Measurements from ENCODE around the gene TRIM32.

The TRIM32 gene

DNA sequence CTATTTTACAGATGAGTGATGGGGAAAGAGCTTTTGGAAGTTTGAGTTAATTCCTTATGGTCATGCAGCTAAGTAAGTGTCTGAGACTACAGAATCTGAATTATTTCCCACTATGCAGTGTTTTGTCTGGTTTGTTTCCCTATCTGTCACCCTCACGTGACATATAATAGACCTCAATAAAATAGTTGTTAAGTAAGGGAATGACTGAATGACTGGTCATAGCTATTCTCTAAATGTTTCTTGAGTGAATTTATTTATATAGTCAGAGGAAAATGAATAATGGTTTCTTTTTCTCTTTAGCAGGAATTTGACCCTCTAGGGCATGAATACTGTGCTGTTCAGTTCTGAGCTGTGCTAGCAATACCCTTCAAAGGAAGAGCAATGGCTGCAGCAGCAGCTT is 10.3 kb downstream of the TRIM32 start:
- Histone ChIP-seq H3K9me3 (replicated peaks in 1 of 11) (peaks cover 0 to 36% (median 18%) of the 10 kb centered on the region in 11 experiments; a peak in 18 of 22 replicates), H3K4me2 (no peak overlapping the region), H3K4me3 (no peak overlapping the region)

DNA sequence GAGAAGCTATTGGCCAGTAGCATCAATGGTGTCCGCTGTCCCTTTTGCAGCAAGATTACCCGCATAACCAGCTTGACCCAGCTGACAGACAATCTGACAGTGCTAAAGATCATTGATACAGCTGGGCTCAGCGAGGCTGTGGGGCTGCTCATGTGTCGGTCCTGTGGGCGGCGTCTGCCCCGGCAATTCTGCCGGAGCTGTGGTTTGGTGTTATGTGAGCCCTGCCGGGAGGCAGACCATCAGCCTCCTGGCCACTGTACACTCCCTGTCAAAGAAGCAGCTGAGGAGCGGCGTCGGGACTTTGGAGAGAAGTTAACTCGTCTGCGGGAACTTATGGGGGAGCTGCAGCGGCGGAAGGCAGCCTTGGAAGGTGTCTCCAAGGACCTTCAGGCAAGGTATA is 10.8 kb downstream of the TRIM32 start:
- H3K27ac ChIP-seq = no peak overlapping the region
- H3K4me2 ChIP-seq = no peak overlapping the region
- peaks cover 44 to 90% (median 69%) of the 10 kb centered on the region in 11 experiments for H3K36me3 ChIP-seq
- no peak overlapping the region for H3K9ac ChIP-seq
- peaks cover 0 to 63% (median 22%) of the 10 kb centered on the region in 11 experiments; a peak in 14 of 22 replicates for H4K20me1 ChIP-seq
- H3K27me3 ChIP-seq = no peaks in the 10 kb centered on the region
- peaks cover 0 to 35% (median 11%) of the 10 kb centered on the region in 10 experiments; a peak in 10 of 20 replicates for H3K4me1 ChIP-seq
- H3K9me3 ChIP-seq (replicated peaks in 1 of 11) = peaks cover 0 to 41% (median 24%) of the 10 kb centered on the region in 11 experiments; a peak in 19 of 22 replicates
- TF ChIP-seq Cebpa-rat (IDR thresholded peaks at IDR 0.05) = no peak
- no peak overlapping the region for H3K4me3 ChIP-seq

More for the DNA sequence above, 10.3 kb downstream of the TRIM32 start:
- Histone ChIP-seq H3K4me1 (peaks cover 0 to 40% (median 11%) of the 10 kb centered on the region in 10 experiments; a peak in 10 of 20 replicates), H3K9ac (no peak overlapping the region), H3K36me3 (peaks cover 39 to 90% (median 63%) of the 10 kb centered on the region in 11 experiments), H4K20me1 (peaks cover 0 to 68% (median 26%) of the 10 kb centered on the region in 11 experiments; a peak in 14 of 22 replicates), H3K27ac (no peak overlapping the region), H3K27me3 (no peaks in the 10 kb centered on the region)
- TF ChIP-seq Cebpa-rat (IDR thresholded peaks at IDR 0.05) = no peak

DNA sequence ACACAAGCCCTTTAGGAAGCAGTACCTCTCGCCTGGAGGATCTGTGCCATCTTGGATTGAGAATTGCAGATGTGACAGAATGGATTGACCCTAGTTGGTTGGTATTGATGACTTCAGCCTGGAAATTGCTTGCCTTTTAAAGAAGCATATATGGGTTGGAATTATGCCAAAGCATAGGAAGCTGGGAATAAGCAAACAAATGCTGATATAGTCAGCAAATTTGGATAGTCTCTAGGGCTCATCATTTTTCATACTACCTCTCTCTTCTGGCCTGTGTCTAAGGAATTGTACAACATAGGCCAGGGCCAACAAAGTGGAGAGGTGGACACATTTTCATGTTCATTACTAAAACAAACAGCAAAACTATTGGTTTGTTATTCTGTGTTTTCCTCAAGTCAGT is 13.2 kb downstream of the TRIM32 start:
- Histone ChIP-seq H3K27ac (no peak overlapping the region), H3K27me3 (no peaks in the 10 kb centered on the region), H3K9ac (no peak overlapping the region), H3K4me3 (no peak overlapping the region), H4K20me1 (peaks cover 0 to 42% (median 11%) of the 10 kb centered on the region in 11 experiments; a peak in 14 of 22 replicates), H3K9me3 (replicated peaks in 1 of 11) (peaks cover 0 to 41% (median 24%) of the 10 kb centered on the region in 11 experiments; a peak in 19 of 22 replicates), H3K4me2 (no peak overlapping the region), H3K4me1 (peaks cover 0 to 13% (median 6%) of the 10 kb centered on the region in 10 experiments; a peak in 9 of 20 replicates), H3K36me3 (peaks cover 44 to 76% (median 62%) of the 10 kb centered on the region in 11 experiments)
- no peak for TF ChIP-seq Cebpa-rat (IDR thresholded peaks at IDR 0.05)

DNA sequence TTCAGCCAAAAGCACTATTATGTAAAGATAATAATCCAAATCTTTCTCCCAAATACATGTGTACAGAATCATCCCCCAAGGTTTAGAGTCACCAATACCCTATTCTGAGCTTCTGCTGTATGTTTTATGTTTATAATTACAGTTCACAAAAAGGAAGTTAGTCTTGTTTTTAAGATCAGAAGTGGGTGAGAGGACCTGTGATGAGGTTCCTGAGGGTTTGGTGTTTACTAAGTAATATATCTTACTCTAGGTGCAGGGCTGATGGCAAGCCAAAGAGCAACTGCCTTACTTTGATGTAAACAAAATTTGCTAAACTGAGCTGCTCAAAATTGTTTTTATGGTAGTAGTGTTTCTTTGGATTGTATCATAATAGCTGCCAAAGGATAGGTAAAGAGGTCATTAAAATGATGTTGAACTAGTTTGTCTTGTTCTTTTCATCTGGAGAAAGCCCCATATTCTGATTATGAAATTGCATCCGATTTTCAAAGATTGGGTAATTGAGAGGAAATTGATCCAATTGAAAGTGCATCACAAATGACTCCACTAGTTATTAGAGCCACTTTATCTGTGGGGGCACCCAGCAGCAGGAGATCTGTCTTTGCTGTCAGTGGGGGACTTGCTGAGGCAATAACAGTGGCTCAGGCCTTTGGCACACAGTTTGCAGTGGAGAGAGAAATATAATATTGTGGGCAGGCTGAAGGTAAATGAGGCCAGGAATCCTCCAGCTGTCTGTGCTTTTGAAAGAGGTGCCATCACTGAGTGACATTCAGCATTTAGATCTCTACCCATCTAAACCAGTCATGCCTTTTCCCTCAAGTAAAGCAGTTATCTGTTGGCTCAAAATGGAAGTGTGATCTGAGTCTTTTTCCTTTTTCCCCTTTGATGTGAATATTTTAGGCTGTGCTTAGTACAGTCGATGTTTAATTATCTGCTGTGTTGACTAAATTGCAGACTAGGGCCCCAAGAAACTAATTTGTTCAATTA is 14.1 kb downstream of the TRIM32 start:
- peaks cover 44 to 76% (median 61%) of the 10 kb centered on the region in 11 experiments for H3K36me3 ChIP-seq
- peaks cover 0 to 43% (median 9%) of the 10 kb centered on the region in 11 experiments; a peak in 14 of 22 replicates for H4K20me1 ChIP-seq
- no peak overlapping the region for H3K4me2 ChIP-seq
- H3K9me3 ChIP-seq (replicated peaks in 1 of 11) = peaks cover 0 to 41% (median 24%) of the 10 kb centered on the region in 11 experiments; a peak in 19 of 22 replicates
- peaks cover 0 to 4% (median 0%) of the 10 kb centered on the region in 10 experiments; a peak in 4 of 20 replicates for H3K4me1 ChIP-seq
- TF ChIP-seq Cebpa-rat (IDR thresholded peaks at IDR 0.05) = no peak
- H3K27ac ChIP-seq = no peak overlapping the region
- no peak overlapping the region for H3K4me3 ChIP-seq
- H3K9ac ChIP-seq = no peak overlapping the region
- no peaks in the 10 kb centered on the region for H3K27me3 ChIP-seq

DNA sequence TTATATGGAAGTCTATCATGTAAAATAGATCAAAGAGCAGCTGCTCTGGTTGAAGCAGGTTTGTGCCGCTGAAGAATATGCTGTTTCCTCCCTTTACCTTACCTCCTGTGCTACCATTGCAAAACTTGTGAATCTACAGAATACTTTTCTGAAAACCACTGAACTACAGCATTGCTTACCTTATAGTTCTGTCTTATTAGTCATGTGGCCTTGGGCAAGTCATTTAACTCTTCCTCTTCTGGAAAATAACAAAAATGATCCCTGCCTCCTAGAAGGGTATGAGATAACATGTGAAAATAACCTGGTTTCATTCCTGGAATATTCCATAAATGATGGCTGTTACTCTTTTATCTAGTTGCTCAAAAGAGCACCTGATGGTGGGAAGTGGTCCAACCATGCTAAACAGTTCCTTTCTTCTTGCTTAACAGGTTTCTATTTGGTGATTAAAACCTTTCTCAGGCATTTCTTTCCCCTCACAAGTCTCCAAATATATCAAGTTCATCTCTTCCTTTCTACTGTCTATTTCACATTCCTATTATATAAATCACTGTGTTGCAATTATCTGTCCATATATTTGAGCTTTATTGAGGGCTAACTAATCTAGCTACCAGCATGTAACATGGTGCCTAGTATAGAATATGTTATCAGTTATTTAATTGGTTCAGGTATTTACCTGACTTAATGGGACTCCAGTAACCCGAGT is 15.0 kb downstream of the TRIM32 start:
- no peak for TF ChIP-seq Cebpa-rat (IDR thresholded peaks at IDR 0.05)
- Histone ChIP-seq H3K4me3 (no peak overlapping the region), H3K27me3 (no peaks in the 10 kb centered on the region), H4K20me1 (peaks cover 0 to 36% (median 9%) of the 10 kb centered on the region in 11 experiments; a peak in 13 of 22 replicates), H3K4me1 (no peaks in the 10 kb centered on the region), H3K36me3 (peaks cover 44 to 72% (median 58%) of the 10 kb centered on the region in 11 experiments), H3K9ac (no peak overlapping the region), H3K27ac (no peak overlapping the region), H3K4me2 (no peak overlapping the region), H3K9me3 (replicated peaks in 1 of 11) (peaks cover 0 to 41% (median 24%) of the 10 kb centered on the region in 11 experiments; a peak in 19 of 22 replicates)

DNA sequence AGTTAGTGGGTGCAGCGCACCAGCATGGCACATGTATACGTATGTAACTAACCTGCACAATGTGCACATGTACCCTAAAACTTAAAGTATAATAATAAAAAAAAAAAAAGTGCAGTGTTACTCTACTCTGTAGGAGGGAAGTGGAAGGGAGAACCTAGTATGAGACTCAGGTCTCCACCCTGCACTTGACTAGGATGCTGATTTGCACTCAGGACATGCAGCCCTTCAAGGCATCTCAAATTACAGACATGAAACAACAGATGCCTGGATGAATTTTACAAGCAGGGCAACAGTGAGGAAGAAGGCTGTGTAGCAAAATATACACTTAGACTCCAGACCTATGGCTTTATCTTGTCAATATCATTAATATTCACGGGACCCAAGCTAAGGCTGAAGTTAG is 16.5 kb downstream of the TRIM32 start:
- Histone ChIP-seq H3K4me2 (no peak overlapping the region), H3K4me1 (no peaks in the 10 kb centered on the region), H3K4me3 (no peak overlapping the region), H4K20me1 (peaks cover 0 to 36% (median 4%) of the 10 kb centered on the region in 11 experiments; a peak in 8 of 22 replicates), H3K9me3 (replicated peaks in 1 of 11) (peaks cover 0 to 37% (median 24%) of the 10 kb centered on the region in 11 experiments; a peak in 19 of 22 replicates), H3K27ac (no peak overlapping the region), H3K9ac (no peak overlapping the region), H3K27me3 (no peaks in the 10 kb centered on the region), H3K36me3 (peaks cover 29 to 57% (median 42%) of the 10 kb centered on the region in 11 experiments)
- TF ChIP-seq Cebpa-rat (IDR thresholded peaks at IDR 0.05) = no peak

DNA sequence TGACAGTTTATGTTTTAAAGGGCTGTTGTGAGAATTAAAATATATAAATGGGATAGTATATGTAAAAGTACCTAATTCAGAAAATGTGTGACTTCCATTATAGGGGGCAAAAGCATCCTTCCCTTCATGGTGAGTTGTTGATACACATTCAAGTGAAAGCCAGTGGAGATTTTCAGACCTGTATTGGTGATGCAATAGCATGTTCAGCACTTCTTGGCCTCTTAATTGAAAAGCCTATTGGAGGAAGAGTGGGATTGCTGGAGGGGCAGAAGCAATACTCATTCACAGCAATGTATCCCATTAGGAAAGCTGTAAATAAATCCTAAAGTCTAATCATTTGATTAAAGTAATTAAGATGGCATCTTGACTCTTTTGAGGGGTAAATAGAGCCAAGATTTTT is 17.4 kb downstream of the TRIM32 start:
- no peaks in the 10 kb centered on the region for H3K4me1 ChIP-seq
- H3K4me2 ChIP-seq = no peak overlapping the region
- H3K9ac ChIP-seq = no peak overlapping the region
- peaks cover 0 to 30% (median 20%) of the 10 kb centered on the region in 11 experiments; a peak in 19 of 22 replicates for H3K9me3 ChIP-seq (replicated peaks in 1 of 11)
- TF ChIP-seq Cebpa-rat (IDR thresholded peaks at IDR 0.05) = no peak
- H3K4me3 ChIP-seq = no peak overlapping the region
- H4K20me1 ChIP-seq = peaks cover 0 to 36% (median under 1%) of the 10 kb centered on the region in 11 experiments; a peak in 6 of 22 replicates
- no peaks in the 10 kb centered on the region for H3K27me3 ChIP-seq
- no peak overlapping the region for H3K27ac ChIP-seq
- H3K36me3 ChIP-seq = peaks cover 20 to 48% (median 34%) of the 10 kb centered on the region in 11 experiments

DNA sequence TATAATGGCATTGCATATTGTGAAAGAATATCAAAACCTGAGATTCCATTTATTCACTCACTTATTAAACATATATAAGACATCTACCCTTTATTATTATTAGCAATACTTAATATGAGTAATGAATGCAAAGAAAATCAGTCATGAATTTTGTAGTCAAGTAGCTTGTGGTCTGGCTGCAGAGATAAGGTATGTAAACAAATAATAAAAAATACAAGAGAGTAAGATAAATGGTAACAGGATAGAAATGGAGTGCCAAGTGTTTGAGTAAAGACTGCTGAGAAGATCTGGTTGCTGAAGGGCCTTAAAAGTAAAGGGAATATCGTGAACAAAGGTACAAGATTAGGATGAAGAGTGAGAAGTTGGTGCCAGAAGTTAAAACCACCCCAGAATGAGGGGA is 18.4 kb downstream of the TRIM32 start:
- Histone ChIP-seq H4K20me1 (peaks cover 0 to 26% (median 0%) of the 10 kb centered on the region in 11 experiments; a peak in 4 of 22 replicates), H3K9me3 (replicated peaks in 1 of 11) (peaks cover 0 to 22% (median 14%) of the 10 kb centered on the region in 11 experiments; a peak in 16 of 22 replicates), H3K9ac (no peak overlapping the region), H3K27ac (no peak overlapping the region), H3K36me3 (peaks cover 10 to 38% (median 23%) of the 10 kb centered on the region in 11 experiments; a peak in 21 of 22 replicates), H3K4me1 (no peaks in the 10 kb centered on the region), H3K4me3 (no peak overlapping the region), H3K4me2 (no peak overlapping the region), H3K27me3 (no peaks in the 10 kb centered on the region)
- no peak for TF ChIP-seq Cebpa-rat (IDR thresholded peaks at IDR 0.05)
